Measurements from ENCODE around the gene LRRC3C.

The LRRC3C gene

DNA sequence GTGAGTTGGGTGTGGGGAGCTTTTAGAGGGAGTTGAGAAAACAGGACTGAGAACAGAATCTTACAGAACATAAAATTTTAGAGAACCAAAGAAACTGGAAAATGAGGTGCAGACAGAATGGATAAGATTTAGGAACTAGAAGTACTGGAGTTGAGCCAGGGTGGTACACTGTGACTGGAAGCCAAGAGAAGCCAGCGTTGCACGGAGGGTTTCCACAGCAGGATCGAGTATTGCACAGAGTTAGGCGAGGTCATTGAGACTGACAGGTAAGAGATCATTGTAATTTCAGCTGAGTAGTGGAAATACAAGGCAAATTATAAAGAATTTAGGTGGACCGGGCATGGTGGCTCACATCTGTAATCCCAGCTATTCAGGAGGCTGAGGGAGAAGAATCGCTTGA is 41.8 kb downstream of the LRRC3C start:
- TF ChIP-seq, protein P1, sequence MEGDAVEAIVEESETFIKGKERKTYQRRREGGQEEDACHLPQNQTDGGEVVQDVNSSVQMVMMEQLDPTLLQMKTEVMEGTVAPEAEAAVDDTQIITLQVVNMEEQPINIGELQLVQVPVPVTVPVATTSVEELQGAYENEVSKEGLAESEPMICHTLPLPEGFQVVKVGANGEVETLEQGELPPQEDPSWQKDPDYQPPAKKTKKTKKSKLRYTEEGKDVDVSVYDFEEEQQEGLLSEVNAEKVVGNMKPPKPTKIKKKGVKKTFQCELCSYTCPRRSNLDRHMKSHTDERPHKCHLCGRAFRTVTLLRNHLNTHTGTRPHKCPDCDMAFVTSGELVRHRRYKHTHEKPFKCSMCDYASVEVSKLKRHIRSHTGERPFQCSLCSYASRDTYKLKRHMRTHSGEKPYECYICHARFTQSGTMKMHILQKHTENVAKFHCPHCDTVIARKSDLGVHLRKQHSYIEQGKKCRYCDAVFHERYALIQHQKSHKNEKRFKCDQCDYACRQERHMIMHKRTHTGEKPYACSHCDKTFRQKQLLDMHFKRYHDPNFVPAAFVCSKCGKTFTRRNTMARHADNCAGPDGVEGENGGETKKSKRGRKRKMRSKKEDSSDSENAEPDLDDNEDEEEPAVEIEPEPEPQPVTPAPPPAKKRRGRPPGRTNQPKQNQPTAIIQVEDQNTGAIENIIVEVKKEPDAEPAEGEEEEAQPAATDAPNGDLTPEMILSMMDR (IDR thresholded peaks at IDR 0.05; ENCODE audit: control insufficient read depth, insufficient read depth, low read depth, low read length, missing control alignments), result no peak
- DNase-seq (ENCODE audit: low read depth), result no peak
- no peak overlapping the region for H3K4me3 ChIP-seq (ENCODE audit: control insufficient read depth, low read depth, low read length)

- TF ChIP-seq, protein P1 (IDR thresholded peaks at IDR 0.05; ENCODE audit: control insufficient read depth, insufficient read depth, low read depth, low read length, missing control alignments), result no peak
- DNase-seq (ENCODE audit: low read depth), result no peak
- no peak overlapping the region for H3K4me3 ChIP-seq (ENCODE audit: control insufficient read depth, low read depth, low read length)
Measured at GRCh38 chr17:39970157-39970692, 42.7 kb downstream of the LRRC3C start.

GRCh38 chr17:39971076-39971603 is 43.6 kb downstream of the LRRC3C start:
- no peak overlapping the region for H3K4me3 ChIP-seq (ENCODE audit: control insufficient read depth, low read depth, low read length)
- no peak for DNase-seq (ENCODE audit: low read depth)
- TF ChIP-seq, protein P1 (IDR thresholded peaks at IDR 0.05; ENCODE audit: control insufficient read depth, insufficient read depth, low read depth, low read length, missing control alignments), result no peak

- no peak for DNase-seq (ENCODE audit: low read depth)
- TF ChIP-seq, protein P1 (IDR thresholded peaks at IDR 0.05; ENCODE audit: control insufficient read depth, insufficient read depth, low read depth, low read length, missing control alignments), result no peak
- no peak overlapping the region; the same call in 1 of the 2 replicates for H3K4me3 ChIP-seq (ENCODE audit: control insufficient read depth, low read depth, low read length)
Measured at GRCh38 chr17:39972271-39972670, 44.7 kb downstream of the LRRC3C start.

- no peak overlapping the region for H3K4me3 ChIP-seq (ENCODE audit: control insufficient read depth, low read depth, low read length)
- no peak for DNase-seq (ENCODE audit: low read depth)
- TF ChIP-seq, protein P1 (IDR thresholded peaks at IDR 0.05; ENCODE audit: control insufficient read depth, insufficient read depth, low read depth, low read length, missing control alignments), result no peak
Measured at GRCh38 chr17:39973496-39973895, 46.0 kb downstream of the LRRC3C start.

DNA sequence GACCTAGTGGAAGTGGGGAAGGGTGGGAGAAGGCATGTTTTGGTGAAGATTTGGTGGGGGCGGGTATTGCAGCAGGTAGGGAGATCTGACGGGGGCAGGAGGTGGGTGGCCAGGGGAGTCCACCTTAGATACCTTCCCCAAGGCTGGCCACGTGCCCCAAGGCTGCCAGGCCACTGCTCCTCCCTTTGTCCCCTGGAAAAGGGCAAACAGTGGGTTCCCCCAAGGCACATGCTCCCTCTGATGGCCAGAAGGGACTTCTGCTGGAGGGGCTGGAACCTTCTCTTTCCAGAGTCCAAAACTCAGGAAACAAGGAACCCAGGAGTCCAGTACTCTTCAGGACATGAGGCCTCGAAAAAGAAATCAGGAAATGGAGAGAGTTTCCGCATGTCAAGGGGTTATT is 46.9 kb downstream of the LRRC3C start:
- DNase-seq (ENCODE audit: low read depth), result no peak
- TF ChIP-seq, protein P1 (IDR thresholded peaks at IDR 0.05; ENCODE audit: control insufficient read depth, insufficient read depth, low read depth, low read length, missing control alignments), result no peak
- no peak overlapping the region for H3K4me3 ChIP-seq (ENCODE audit: control insufficient read depth, low read depth, low read length)
